GM18508 (cell line): Measurements from ENCODE around the gene ADAMTSL5.

Source experiments
- ATAC-seq: cut with Tn5 transposase; IDR thresholded peaks from one replicate; pipeline ENCODE4 v1.9.1; 2021; ENCODE audit warnings: moderate number of reproducible peaks; ENCODE audit not compliant: insufficient read depth, unreplicated experiment

The ADAMTSL5 gene

GRCh38 chr19:1469255-1470054 lies 43.4 kb downstream of the ADAMTSL5 start:
- no peak for ATAC-seq

GRCh38 chr19:1468821-1469254 lies 44.0 kb downstream of the ADAMTSL5 start:
- ATAC-seq = no peak

GRCh38 chr19:1468274-1468820 lies 44.5 kb downstream of the ADAMTSL5 start:
- ATAC-seq = no peak

- ATAC-seq = no peak
These were observed 45.1 kb downstream of the ADAMTSL5 start for GRCh38 chr19:1467490-1468273.

GRCh38 chr19:1467215-1467489 lies 45.7 kb downstream of the ADAMTSL5 start:
- ATAC-seq = no peak

- ATAC-seq = no peak
These were observed 46.2 kb downstream of the ADAMTSL5 start for GRCh38 chr19:1466461-1467214.

GRCh38 chr19:1466018-1466460 lies 46.8 kb downstream of the ADAMTSL5 start:
- ATAC-seq = no peak

- ATAC-seq = no peak
These were observed 47.4 kb downstream of the ADAMTSL5 start for GRCh38 chr19:1465191-1466016.

GRCh38 chr19:1461862-1462261 lies 51.0 kb downstream of the ADAMTSL5 start:
- ATAC-seq = no peak

- ATAC-seq = no peak
These were observed 52.5 kb downstream of the ADAMTSL5 start for GRCh38 chr19:1460033-1460995.

- ATAC-seq = no peak
These were observed 53.3 kb downstream of the ADAMTSL5 start for GRCh38 chr19:1459479-1459878.

GRCh38 chr19:1457892-1458291 lies 54.9 kb downstream of the ADAMTSL5 start:
- ATAC-seq = no peak

- ATAC-seq = no peak
These were observed 55.6 kb downstream of the ADAMTSL5 start for GRCh38 chr19:1457031-1457739.

GRCh38 chr19:1456121-1456900 lies 56.5 kb downstream of the ADAMTSL5 start:
- ATAC-seq = no peak

- no peak for ATAC-seq
These were observed 57.3 kb downstream of the ADAMTSL5 start for GRCh38 chr19:1455336-1456120.
